ENCODE data around the gene CLK2. TPM values are rescaled to one million over a fixed set of nuclear protein-coding genes. Genes with fewer than 3 reads are reported as not detected.

CLK2 gene
- total and polyA plus RNA-seq, 2 donors (not counting 3 experiments of a cell fraction or from before 2014, with no cell fraction given), result 69.1 to 80.9 TPM

DNA sequence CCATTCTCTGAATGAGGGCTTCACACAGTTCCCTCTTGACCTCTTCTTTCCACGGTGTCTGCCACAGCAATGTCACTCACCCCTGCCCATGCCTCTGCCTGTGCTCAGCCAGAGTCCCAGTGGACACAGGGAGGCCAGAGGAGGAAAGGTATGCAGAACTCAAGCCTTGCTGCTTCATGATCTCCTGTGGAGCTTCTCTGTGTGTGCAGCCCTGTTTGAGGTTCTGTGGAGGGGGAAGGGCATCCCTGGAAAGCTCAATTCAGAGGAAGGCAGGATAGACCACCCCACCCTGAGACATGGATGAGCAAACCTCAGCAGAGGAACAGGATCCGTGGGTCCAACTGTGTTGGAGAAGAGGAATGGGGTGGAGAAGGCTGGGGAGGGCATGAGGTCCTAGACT lies 6.0 kb upstream of the CLK2 start:
- no peaks in the 10 kb centered on the region for H3K79me2 ChIP-seq (ENCODE audit: control insufficient read depth, insufficient read depth, low read length)
- no peaks in the 10 kb centered on the region for H4K20me1 ChIP-seq (replicated peaks; ENCODE audit: control insufficient read depth, extremely low read depth, insufficient read depth, low read length)
- FAIRE-seq (no peak), DNase-seq (ENCODE audit: low read depth, low spot score) (no peak)
- TF ChIP-seq MYC (IDR thresholded peaks at IDR 0.05; ENCODE audit: low read depth, low read length) (no peak), POLR2AphosphoS5 (IDR thresholded peaks at IDR 0.05; ENCODE audit: insufficient read depth, low read depth, low read length) (no peak), JUN (IDR thresholded peaks at IDR 0.05; ENCODE audit: borderline replicate concordance, insufficient read depth, insufficient read length, low read depth) (no peak), EZH2 (IDR thresholded peaks at IDR 0.05; ENCODE audit: borderline replicate concordance, low read depth, low read length, severe bottlenecking) (no peak), GATA2 (IDR thresholded peaks at IDR 0.05; ENCODE audit: insufficient read depth, insufficient read length, low read depth, low read length) (no peak), FOS (IDR thresholded peaks at IDR 0.05; ENCODE audit: borderline replicate concordance, insufficient read depth, low read length) (no peak), POLR2A (IDR thresholded peaks at IDR 0.05; ENCODE audit: low read depth, low read length) (no peak)
- TF ChIP-seq, protein P1, sequence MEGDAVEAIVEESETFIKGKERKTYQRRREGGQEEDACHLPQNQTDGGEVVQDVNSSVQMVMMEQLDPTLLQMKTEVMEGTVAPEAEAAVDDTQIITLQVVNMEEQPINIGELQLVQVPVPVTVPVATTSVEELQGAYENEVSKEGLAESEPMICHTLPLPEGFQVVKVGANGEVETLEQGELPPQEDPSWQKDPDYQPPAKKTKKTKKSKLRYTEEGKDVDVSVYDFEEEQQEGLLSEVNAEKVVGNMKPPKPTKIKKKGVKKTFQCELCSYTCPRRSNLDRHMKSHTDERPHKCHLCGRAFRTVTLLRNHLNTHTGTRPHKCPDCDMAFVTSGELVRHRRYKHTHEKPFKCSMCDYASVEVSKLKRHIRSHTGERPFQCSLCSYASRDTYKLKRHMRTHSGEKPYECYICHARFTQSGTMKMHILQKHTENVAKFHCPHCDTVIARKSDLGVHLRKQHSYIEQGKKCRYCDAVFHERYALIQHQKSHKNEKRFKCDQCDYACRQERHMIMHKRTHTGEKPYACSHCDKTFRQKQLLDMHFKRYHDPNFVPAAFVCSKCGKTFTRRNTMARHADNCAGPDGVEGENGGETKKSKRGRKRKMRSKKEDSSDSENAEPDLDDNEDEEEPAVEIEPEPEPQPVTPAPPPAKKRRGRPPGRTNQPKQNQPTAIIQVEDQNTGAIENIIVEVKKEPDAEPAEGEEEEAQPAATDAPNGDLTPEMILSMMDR (IDR thresholded peaks at IDR 0.05; ENCODE audit: extremely low read depth in 1 of 2, insufficient read depth in 1 of 2, low read depth in 1 of 2, low read length in 2 of 2), result no peak
- TF ChIP-seq, protein P2, sequence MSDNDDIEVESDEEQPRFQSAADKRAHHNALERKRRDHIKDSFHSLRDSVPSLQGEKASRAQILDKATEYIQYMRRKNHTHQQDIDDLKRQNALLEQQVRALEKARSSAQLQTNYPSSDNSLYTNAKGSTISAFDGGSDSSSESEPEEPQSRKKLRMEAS (IDR thresholded peaks at IDR 0.05; ENCODE audit: insufficient read depth, insufficient read length), result no peak
- no peaks in the 10 kb centered on the region for H3K36me3 ChIP-seq (ENCODE audit: control insufficient read depth in 2 of 2, extremely low read depth in 1 of 2, insufficient read depth in 2 of 2, low read length in 2 of 2)
- dilution Hi-C loops (cut with MboI; ENCODE audit: extremely low pct_ligation_motif_present, low sequenced_read_pairs), result no loop called here
- H3K4me2 ChIP-seq (ENCODE audit: insufficient read depth, low read length), result no peak overlapping the region
- no peak overlapping the region for H2AFZ ChIP-seq (ENCODE audit: low read depth, low read length)
- POLR2A ChIA-PET, result no interaction called here
- H3K9me3 ChIP-seq (replicated peaks; ENCODE audit: control insufficient read depth, insufficient read depth, low read length), result no peaks in the 10 kb centered on the region
- peaks cover 0 to 2% of the 10 kb centered on the region in 2 experiments for H3K27me3 ChIP-seq (ENCODE audit: control insufficient read depth in 2 of 2, insufficient read depth in 2 of 2, low read length in 2 of 2)
- no peak overlapping the region for H3K4me3 ChIP-seq (replicated peaks in 1 of 3; ENCODE audit: insufficient read depth in 1 of 3, low read depth in 1 of 3, low read length in 3 of 3)
- CTCF ChIA-PET, result interaction anchor here (1.1 kb wide), 1 partner anchor 20 kb away, joined by 5 read pairs; no protein-coding TSS in a partner anchor
- no TSS peak for BruUV-seq (replicated peaks)
- no peak overlapping the region for H3K27ac ChIP-seq (ENCODE audit: insufficient read depth, low read depth, low read length)
- peaks cover 9% of the 10 kb centered on the region for H3K4me1 ChIP-seq (ENCODE audit: control insufficient read depth, extremely low read depth, insufficient read depth, low read length)
- H3K9me1 ChIP-seq (replicated peaks; ENCODE audit: control insufficient read depth, extremely low read depth, insufficient read depth, low read length), result no peaks in the 10 kb centered on the region
- H3K9ac ChIP-seq (replicated peaks; ENCODE audit: extremely low read depth, insufficient read depth, low read length), result no peak overlapping the region
- intact Hi-C loops (cut with micrococcal nuclease), result no loop called here

Data from endothelial cell of umbilical vein (primary cell).